Activated CD4-positive, alpha-beta T cell treated with anti-CD3 and anti-CD28 coated beads, Interleukin-2, amount 50 U/mL, for 48 hours (primary cell): ENCODE data around the gene JPH2.
"Not testable (repeated sequence)": the region's sequence is repeated elsewhere in the genome, so short reads cannot be mapped to it uniquely, and the experiment has no call there.

Experiments used
- DNase-seq, 2 experiments: peaks; one replicate each; pipeline ENCODE4 v3.0.0-alpha.2; 2020

The JPH2 gene

DNA sequence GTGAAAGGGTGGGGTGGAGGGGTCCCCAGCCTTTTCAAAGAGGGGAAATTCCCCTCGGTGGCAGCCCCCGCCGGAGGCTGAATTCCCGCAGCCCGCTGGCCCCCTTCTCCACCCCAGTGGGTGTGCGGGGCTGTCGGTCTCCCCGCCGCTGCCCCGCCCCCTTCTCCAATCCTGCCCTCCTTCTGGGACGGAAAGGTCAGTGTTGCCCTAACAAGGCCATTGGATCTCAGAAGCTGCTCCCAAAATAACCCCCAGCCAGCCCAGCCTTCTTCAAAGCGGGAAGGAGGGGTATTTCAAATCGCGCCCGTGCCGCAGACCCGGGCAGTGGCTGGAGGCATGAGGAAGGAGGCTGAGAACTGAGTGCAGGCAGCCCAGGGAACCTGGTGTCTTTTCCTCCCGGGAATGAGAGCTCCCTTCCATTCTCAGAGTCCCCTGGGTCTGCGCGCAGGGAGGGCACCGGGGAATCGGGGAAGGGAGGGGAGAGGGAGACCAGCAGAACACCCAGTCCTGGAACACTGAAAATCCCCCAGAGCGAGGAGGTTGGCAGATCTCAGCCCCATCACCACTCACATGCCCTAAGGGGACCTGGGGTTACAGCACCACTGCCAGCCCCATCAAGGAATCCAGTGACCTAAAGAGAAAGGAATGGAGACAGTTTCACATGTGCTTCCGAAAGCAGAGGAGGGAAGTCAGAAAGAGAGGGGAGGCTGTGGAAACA lies at the start of gene JPH2:
TSS of gene JPH2 (minus strand) at position 135 of the 718 bp plus-strand sequence. CDS start 483 bp downstream, outside the sequence.
- DNase-seq: no peak

DNA sequence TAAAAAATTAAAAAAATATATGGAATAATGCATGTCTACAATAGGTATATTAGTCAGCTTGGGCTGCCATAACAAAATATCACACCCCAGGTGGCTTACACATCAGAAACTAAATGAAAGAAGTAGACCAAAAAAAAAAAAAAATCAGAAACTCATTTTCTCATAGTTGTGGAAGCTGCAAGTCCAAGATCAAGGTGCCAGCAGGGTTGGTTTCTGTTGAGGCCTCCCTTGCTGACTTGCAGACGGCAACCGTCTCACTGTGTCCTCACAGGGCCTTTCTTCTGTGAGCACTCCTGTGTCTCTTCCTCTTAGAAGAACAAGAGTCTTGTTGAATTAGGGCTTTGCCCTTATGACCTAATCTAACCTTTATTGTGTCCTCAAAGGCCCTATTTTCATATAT lies 48.7 kb upstream of the JPH2 start:
- no peak for DNase-seq

DNA sequence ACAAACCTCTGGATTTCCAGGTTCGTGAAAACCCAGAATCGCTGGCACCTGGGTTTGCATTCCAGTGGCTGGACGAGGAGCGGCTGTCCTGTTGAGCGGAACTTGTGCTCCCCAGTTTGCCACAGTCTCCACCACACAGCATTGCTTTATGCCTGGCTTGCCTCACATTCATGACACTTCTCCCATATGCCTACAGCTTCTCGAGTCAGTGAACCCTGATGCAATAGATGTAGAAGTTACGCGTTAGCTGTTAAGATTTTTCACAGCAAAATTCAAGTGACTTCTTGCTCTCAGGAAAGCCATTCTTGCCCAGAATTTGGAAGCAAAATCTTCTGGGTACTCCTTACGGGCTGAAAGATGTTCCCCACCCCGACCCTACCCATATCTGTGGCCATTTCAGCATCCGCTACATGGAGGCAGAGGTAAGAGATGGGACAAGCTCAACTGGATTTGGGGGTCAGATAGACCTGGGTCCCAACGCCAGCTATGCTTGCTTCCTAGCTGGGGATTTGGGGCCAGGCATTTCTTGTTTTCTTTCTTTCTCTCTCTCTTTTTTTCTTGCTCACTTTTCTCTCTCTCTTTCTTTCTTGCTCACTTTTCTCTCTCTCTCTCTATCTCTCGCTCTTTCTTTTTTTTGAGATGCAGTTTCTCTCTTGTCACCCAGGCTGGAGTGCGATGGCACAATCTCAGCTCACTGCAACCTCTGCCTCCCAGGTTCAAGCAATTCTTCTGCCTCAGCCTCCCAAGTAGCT lies 47.8 kb upstream of the JPH2 start:
- DNase-seq: no peak

DNA sequence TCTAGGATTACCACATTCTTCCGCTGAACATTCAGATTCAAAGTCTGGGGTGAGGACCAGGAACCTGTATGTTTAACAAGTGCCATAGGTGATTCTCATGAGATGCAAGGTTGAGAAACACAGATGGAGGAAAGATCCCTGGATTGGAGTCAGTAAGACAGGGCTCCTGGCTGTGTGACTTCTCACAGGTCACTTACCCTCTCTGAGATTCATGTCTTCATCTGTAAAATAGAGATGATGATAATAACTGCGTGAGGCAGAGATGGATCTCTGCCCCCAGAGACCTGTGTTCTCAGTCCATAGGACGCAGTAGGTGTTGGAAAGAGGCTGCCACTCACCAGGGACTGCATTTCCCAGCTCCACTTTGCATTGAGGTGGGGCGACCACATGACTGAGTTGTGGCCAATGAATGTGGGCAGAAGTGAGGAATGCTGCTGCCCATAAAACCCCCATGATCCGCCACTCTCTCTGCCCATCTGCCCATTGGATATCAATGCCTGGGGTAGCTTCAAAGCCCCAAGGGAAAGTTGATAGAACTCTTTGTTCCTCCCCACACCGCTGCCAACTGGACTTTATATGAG lies 46.5 kb upstream of the JPH2 start:
- no peak for DNase-seq

- DNase-seq: not testable (repeated sequence)
Measured at GRCh38 chr20:44232469-44232856, 45.5 kb upstream of the JPH2 start.

GRCh38 chr20:44231713-44232468 lies 44.9 kb upstream of the JPH2 start:
- no peak for DNase-seq

DNA sequence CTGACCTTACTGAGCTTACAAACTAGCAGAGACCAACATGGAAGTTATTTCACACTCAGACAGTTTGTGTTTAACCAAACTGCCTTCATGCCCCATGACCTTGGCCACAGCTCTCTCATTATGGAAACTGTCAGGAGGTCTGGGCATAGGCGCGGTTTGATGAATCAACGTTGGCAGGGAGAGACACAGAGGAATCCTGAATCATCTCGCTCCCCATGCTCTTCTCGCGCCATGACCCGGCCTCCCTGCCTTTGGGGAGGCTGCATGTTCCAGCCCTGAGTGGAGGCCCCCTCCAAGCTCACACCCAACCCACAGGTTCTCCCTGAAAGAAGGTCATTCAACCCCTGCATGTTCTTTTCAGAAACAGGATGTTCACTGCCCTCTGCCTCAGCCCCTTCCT lies 44.2 kb upstream of the JPH2 start:
- DNase-seq: no peak

- DNase-seq: no peak
Measured at GRCh38 chr20:44228465-44229258, 41.7 kb upstream of the JPH2 start.

- no peak for DNase-seq
Measured at GRCh38 chr20:44224637-44225036, 37.6 kb upstream of the JPH2 start.

DNA sequence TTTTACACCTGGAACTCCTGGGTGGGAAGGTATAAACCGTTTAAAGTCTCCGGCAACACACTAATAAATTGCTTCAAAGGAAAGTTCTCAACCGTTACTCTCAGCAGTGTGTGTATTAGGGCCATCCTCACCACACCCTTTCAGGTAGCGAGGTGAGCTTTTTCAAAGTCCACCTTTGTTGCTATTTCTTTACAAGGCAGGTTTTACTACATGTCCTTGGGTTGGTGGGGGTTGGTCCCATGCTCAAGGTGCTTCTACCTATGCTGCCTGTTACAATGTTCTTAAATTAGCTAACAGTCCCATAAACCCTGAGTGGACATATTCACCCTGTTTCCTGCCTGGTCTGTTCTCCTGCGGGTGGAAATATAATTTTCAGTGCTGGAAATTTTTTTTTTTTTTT lies 36.7 kb upstream of the JPH2 start:
- DNase-seq: no peak

DNA sequence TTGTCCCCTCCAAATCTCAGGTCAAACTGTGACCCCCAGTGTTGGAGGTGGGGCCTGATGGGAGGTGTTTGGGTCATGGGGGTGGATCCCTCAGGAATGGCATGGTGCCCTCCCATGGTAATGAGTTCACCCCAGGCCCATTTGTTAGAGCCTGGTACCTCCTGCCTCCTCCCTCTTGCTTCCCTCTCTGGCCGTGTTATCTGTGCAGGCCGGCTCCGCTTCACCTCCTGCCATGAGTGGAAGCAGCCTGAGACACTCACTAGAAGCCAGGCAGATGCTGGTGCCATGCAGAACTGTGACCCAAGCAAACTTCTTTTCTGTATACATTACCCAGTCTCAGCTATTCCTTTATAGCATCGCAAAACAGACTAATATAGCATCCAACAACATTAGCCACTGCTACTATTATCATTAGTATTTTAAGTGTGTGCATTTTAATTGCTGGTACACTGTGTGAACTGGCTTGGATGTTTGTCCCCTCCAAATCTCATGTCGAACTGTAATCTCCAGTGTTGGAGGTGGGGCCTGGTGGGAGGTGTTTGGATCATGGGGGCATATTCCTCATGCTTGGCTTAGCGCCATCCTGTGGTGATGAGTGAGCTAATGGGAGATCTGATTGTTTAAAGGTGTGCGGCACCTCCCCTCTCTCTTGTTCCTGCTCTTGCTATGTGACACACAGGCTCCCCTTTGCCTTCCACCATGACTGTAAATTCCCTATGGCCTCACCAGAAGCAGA lies 35.8 kb upstream of the JPH2 start:
- DNase-seq: no peak

DNA sequence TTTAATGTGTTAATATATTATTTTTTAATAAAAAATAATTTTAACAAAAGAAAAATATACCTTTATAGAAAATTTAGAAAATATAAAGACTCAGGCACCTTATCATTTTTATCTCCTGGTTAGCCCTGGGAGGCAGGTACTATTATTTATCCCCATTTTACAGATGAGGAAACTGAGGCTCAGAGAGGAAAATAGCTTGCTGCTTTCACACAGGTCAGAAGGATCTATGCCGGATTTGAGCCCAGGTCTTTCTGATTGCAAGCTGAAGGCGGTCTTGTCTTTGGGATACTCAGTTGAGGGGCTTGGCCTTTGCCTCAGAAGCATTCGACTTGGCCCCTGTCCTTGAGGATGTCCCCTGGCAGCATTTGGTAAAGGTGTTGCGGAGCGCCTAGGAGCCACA lies 35.0 kb upstream of the JPH2 start:
- no peak for DNase-seq

- DNase-seq: no peak
Measured at GRCh38 chr20:44221368-44221954, 34.5 kb upstream of the JPH2 start.

DNA sequence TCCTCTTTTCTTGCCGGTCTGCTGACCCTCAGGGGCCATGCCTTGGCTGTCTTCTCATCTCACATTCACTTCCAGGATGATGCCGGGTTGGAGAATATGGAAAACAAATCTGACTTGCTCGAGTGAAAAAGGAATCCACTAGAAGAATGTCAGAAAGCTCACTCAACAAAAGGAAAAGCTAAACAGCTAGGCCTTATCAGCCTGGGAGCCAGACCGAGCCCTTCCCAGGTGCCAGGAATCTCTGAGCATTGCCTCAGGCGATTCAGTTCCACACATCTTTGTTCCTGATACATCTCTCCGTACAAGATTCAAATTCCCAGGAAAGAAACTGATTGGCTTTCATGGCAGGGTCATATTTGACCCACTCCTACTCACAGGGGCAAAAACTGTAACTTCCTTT lies 32.8 kb upstream of the JPH2 start:
- DNase-seq: no peak

DNA sequence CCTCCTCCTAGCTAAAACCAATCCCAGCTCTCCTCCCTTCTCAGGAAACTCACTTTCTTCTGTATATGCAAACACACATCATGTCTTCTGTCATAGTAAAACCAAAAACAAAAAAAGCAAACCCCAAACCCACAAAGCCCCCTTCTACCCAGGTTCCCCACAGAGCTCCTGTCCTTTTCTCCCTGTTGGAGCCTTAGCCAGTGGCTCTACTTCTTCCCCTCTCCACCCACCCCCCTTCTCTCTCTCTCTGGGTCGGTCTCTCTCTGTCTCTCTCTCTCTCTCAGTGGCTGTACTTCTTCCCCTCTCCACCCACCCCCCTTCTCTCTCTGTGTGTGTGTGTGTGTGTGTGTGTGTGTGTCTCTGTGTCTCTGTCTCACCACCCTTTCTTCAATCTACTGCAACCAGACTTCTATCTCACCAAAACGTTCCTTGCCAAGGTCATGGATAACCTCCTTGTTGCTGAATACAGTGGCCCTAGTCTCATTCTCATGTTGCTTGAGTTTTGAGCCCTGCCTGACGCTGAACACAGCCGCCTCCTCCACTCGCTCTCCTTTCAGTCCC lies 32.3 kb upstream of the JPH2 start:
- no peak for DNase-seq

GRCh38 chr20:44218446-44218845 lies 31.5 kb upstream of the JPH2 start:
- peak; percentile 41 to 45 for DNase-seq

DNA sequence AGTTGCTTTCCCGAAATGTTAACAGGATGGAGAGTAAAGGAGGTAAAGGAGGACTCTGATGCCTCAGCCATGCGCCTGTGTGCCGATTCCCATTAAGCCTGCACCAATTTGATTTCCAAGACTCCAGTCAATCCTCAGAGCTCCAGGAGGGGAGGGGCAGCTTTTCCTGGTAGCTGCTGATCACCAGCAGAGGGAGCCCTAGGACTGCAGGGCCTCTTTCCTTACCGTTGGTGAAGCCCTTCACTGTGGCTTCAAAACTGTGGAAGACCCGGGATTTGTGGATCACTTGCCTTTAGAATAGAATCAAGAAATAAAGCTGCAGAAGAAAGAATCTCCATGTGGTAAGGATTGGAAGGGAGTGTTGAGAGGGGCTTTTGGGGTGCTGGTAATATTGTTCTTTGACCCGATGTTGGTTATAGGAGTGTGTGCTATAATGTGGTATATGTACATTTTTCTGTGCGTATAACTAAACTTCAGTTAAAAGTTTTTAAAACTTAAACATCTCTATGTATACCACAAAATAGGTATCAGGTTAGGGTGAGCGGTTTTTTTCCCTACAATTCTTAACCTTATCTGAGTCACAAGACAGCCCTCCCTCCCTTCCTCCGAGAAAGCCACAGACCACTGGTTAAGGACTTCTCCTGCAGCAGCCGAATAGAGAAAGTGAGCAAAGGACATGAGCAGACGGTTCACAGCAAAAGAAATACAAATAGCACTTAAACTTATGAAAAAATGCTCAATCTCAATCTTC lies 30.5 kb upstream of the JPH2 start:
- DNase-seq: peak; percentile 65 to 73

DNA sequence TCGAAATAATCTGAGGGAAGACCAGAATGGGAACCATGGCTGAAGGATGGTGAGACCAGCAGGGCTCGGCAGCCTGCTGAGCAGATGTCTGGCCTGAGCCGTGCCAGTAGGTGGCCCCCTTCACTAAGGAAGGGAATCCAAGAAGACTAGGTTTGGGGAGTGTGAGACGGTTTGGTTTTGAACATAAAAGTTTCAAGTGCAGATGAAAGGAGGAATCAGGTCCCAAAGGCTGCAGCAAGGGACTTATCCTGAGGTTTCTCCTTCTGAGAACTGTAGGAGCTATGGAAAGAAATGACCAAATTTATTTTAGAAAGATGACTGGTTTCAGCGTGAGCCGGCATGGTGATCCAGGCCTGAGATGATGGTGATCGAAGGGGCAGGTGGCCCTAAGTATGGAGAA lies 28.1 kb upstream of the JPH2 start:
- peak; percentile 77 to 80 for DNase-seq

- no peak for DNase-seq
Measured at GRCh38 chr20:44212792-44213191, 25.8 kb upstream of the JPH2 start.
